AG09319 (cell line): ENCODE measurements around the gene TMEM167B.
A peak's percentile ranks its signal among the peaks of the same experiment; 100 is the strongest.

ENCODE experiments used
- DNase-seq: peaks from one replicate; pipeline ENCODE4 v3.0.0-alpha.2; 2010; ENCODE audit warnings: low read depth; ENCODE audit errors: extremely low read depth
- TF ChIP-seq, protein P1 (sequence below): IDR thresholded peaks from 2 replicates; pipeline ENCODE4 v1.5.1; 2011; ENCODE audit warnings: low read depth, mild to moderate bottlenecking, inconsistent platforms, low read length, moderate library complexity

TMEM167B gene

DNA sequence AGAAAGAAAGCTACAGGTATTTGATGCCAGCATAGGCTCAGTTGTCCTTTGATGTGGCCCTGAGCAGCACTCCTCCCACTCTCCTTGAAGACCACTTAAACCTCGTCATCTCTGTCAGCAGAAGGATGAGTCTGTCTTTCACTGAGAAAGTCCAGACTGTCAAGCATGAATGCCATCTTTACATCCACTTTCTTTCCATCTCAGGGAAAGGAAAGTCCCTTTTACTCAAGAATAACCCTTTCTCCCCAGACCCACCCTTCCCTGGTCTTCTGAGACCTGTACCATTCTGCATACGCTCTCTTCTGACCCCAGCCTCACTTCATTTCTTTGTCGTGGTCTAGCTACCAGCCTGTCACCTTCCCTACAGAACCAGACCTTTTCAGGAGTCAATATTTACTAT, 19.3 kb downstream of the TMEM167B start:
- no peak for DNase-seq
- TF ChIP-seq, protein P1, sequence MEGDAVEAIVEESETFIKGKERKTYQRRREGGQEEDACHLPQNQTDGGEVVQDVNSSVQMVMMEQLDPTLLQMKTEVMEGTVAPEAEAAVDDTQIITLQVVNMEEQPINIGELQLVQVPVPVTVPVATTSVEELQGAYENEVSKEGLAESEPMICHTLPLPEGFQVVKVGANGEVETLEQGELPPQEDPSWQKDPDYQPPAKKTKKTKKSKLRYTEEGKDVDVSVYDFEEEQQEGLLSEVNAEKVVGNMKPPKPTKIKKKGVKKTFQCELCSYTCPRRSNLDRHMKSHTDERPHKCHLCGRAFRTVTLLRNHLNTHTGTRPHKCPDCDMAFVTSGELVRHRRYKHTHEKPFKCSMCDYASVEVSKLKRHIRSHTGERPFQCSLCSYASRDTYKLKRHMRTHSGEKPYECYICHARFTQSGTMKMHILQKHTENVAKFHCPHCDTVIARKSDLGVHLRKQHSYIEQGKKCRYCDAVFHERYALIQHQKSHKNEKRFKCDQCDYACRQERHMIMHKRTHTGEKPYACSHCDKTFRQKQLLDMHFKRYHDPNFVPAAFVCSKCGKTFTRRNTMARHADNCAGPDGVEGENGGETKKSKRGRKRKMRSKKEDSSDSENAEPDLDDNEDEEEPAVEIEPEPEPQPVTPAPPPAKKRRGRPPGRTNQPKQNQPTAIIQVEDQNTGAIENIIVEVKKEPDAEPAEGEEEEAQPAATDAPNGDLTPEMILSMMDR, result no peak

DNA sequence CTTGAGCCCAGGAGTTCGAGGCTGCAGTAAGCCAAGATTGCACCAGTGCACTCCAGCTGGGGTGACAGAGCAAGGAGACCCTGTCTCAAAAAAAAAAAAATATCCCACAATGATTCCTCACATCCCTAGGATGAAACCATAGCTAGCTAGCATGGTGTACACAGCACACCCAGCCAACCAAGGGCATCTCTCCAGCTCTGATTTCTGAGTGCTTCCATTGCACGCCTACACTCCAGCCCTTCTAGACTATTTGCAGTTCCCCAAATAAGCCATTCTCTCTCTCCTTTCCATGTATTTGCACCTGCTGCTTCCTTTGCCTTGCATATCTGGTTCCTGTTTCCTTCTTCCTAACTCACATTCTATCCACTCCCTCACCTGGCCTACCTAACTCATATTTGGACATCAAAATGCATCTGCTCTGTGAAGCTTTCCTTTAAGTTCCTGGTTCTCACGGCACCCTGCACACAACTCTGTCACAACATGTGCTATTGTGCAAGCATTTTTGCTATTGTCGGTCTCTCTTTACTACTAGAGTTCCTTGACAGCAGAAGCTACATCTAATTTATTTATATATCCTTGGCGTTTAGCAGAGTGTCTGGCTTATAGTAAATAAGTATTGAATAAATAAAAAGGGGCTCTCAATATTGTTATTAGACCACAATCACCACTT, 21.0 kb downstream of the TMEM167B start:
- no peak for DNase-seq
- TF ChIP-seq, protein P1, result no peak

DNA sequence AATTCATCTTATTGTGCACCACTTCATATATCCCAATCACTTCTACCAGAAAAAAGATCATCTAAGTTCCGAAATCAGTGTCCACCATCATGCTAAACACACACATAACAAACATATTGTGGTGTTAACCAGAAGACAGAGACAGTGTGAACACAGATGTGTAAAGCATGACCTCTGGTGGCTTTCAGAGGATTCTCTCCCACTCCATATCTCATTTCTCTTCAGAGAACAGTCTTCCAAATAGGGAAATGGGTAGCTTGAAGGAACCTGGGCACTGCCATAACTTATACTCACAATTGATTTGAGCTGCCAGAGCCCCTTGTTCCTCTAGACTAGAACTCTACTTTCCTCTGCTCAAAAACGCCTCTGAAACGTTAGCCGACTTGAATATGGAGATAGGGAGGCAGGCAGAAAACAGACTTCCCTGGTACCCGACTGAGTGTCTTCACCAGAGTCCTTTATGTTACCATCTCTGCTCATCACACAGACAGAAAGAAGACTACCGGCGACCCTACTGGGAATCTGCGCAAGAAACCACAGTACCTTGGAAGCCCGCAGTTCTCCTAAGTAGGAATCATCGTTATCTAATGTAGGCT, 21.6 kb downstream of the TMEM167B start:
- TF ChIP-seq, protein P1, result peak; percentile 35
- no peak for DNase-seq

DNA sequence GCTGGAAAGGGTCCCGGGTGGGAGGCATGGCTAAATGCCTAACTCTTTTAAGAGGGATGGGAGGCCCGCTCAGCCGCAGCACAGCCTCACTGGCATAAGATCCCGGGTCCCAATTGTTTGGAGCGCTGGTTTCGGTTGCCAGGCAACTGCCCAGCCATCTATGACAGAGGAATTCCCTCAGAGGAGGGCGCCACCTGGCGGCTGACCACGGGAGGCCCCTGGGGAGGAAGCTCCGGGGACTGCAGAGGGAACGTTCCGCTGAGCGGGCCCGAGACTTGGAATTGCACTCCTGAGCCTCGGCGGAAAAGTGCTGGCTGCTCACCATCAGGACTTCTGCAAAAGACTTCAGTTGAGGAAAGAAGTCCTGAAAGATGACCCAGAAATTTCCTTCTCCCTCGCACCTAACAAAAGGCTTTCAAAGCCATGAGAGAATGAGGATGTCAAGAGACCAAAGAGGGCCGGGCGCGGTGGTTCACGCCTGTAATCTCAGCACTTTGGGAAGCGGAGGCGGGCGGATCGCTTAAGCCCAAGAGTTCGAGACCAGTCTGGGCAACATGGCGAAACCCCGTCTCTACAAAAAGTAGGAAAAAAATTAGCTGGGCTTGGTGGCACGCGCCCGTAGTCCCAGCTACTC, 22.2 kb downstream of the TMEM167B start:
- TF ChIP-seq, protein P1, result peak; percentile 98
- peak; percentile 70 for DNase-seq

DNA sequence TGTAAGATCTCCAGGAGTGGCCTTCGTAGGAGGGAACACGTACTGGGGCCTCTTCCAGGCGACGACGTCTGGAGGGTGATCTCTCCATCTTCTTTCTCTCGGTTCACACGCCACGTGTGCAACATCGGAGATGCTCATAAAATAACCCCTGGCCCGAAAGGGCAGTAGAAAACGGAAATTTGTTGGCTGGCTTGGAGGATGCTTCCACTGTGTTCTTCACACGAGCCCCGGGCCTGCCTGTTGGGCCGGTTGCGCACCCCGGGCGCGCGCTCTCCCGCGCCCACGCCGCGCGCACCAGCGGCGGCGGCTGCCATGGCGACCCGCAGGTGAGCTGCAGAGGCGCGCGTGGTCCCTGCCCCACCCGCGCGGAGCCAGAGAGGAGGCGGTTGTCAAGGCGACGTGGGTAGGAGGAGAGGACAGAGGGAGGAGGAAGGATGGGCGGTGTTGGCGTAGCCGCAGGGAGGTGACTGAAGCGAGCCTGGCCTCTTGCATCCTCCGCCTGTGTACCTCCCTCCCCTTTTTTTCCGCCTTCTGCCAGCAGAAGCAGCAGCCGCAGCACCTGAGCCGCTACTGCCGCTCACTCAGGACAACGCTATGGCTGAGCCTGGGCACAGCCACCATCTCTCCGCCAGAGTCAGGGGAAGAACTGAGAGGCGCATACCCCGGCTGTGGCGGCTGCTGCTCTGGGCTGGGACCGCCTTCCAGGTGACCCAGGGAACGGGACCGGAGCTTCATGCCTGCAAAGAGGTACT, 23.2 kb downstream of the TMEM167B start, which contains the start of gene ELAPOR1:
Gene ELAPOR1 (plus strand): TSS at position 526 of the 752 bp plus-strand sequence. CDS start 69 bp downstream, at position 595.
- TF ChIP-seq, protein P1, result no peak
- no peak for DNase-seq

DNA sequence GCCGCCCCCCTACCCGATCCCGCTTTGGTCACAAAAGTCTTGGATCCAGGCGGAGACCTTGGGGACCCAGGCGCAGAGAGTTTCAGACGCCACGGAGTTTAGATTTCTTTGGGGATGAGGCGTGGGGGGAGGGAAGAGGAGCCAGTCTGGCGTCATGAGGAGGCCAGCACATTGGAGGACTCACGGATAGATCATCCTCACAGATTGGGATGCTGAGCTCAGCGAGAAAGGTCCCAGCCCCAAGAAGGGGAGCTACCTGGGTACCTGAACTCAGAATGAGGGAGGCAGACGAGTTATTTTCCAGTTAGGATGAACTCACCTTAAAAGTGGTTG, 23.7 kb downstream of the TMEM167B start:
- DNase-seq, result no peak
- TF ChIP-seq, protein P1, result no peak

DNA sequence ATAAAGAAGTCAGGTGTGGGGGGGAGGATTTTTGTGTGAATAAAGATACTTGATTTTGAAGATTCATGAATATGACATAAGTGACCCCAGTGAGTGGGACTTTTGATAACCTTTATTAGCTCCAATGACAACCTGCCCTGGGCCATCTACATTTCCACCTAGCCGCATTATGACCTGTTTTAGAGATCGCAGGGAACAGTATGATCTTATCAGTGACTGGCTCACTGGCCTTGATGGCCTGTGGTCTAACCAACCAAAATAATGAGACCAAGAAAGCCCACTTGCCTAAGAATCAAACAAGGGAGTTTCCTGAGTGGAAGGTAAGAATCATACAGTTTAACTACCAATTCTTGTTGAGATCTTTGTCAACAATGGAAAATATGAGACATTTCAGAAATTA, 25.1 kb downstream of the TMEM167B start:
- no peak for DNase-seq
- TF ChIP-seq, protein P1, result no peak
